GM19397 (cell line): Measurements from ENCODE around the gene RNF112.

Experiments used
- ATAC-seq: cut with Tn5 transposase; IDR thresholded peaks from one replicate; pipeline ENCODE4 v1.9.1; 2021; ENCODE audit warnings: mild to moderate bottlenecking, moderate library complexity; ENCODE audit not compliant: unreplicated experiment

Gene RNF112

DNA sequence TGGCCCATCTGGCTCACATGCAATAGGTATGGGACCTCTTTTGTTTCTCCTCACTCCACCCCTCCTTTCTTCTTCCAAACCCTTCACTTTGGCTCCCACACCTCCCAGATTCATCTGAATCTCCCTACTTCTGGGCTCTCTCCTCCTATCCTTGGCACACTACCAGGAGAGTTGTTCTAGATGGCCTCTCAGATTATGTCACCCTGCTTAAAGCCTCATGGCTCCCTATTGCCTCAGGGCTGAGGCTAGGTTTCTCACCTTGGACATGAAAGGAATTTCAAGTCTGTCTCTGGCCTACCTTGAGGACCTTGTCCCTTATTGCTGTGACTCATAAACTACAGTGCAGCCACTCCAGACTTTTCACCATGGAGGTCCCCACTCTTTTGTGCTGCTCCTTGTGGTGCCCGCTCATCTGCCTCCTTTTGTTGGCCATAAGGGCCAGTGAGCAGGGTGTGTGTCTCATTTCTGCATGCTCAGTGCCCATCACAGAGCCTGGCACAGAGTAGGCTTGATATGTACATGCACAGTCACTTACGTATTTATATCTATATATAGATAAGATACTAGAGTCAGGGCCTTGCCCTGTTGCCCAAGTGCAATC is 23.0 kb upstream of the RNF112 start:
- no peak for ATAC-seq

DNA sequence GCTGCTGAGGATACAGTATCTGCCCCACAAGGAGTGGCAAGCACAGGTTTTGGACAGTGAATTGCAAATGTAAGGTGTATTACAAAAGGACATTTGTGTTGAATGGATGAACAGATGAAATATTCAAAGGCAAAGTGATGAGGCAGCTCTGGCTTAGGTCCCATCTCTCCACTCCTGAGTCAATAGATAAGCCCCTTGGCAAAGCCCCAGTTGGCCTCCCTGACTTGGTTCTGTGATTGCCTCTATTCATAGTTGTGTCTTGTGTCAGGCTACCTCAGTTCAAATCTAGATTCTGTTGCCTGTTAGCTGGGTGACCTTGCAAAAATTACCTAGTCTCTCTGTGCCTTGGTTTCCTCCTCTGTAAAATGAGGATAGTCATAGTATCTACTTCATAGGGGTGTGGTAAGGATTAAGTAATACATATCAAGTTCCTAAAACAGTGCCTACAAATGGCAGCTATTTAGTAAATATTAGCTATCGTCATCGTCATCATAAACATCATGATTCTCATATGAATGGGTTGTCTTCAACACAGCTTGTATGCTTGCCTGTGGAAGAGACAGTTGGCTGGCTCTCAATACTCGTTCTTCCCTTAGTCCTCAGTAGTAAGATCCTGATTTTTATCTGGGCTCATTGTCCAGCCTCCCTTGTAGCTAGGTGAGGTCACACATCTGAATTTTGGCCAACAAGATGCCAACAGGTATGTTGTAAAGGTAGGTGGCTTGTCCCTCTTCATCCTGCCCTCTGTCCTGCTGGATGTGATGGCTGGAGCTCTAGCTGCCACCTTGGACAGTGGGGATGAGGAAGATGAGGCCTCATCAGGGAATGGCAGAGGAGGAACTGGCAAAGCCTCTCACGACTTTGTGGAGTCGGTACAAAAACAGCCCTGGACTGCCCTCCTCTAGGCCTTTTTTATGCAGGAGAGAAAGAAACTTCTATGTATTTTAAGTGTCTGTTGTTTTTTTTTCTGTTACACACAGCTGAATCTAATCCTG is 21.9 kb upstream of the RNF112 start:
- ATAC-seq: no peak

DNA sequence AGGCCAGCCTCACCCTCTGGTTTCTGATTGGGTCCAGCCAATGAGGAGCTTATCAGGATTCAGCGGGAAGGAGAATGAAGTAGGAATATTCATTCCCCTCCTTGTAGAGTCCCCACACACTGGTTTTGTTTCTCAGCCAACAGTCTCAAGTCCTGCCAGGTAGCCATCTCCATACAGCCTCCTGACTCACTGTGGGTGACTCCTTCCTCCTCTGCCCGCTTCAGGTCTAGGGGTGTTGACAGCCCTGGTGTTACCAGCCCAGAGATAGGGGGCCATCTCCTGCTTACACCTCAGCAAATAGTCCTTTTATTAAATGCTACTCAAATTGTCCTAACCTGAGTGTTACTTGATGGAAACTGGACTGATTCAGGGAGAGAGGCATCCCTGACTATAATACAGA is 20.1 kb upstream of the RNF112 start:
- ATAC-seq: no peak

DNA sequence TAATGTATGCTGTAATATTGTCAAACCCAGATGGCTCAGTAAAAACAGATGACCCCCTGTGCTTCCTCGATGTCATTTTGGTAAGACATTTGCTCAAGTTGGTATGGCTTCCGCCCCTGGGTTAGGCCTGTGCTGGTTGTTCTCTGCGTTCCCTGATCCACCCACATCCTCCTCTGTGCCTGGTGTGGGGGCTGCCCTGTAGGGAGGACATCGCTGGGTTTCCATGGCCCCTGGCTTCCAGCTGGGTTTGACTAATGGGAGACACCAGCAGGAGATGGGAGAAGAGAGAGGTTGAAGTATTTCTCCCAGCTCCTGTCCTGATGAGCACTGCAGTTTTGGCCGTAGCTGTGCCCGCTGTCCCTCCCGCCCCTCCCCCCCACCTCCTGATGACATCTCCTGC is 19.6 kb upstream of the RNF112 start:
- ATAC-seq: no peak

DNA sequence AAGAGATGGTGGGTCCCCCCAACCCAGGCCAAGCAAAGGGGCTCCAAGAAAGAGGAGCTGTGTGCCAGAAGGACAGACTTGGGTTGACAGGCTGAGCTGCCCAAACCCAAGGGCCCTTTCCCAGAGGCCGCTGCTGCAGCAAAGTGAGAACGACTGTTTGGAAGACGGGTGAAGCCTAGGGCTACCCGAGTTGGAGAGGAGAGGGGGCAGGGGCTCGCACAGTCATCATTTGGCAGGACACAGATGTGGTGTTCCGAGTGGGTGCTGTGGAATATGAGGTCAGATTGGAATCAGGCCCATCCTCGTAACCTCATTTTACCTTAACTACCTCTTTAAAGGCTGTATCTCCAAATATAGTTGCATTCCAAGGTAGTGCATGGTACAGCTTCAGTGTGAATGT is 18.7 kb upstream of the RNF112 start:
- no peak for ATAC-seq

DNA sequence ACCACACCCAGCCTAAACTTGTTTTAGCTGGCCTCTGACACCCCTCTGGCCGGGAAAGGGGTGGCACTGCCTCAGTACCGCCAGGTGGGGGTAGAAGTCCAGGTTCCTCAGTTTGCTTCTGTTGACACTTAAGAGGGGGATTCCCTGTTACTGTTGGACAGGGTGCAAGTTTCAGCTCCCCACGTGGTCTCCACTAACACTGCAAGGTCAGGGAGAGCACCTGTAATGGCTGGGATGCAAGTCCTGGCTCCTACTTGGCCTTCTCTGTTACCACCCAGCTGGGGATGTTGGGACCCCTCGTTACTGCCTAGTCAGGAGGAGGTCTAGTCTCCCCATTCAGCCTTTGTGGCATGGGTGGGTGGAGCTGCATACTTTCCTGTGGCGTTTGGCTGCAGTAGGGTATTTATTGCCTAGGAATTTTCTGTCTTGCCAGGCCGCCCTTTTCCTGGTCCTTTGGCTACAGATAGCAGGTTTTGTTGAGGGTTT is 13.4 kb upstream of the RNF112 start:
- ATAC-seq: no peak

DNA sequence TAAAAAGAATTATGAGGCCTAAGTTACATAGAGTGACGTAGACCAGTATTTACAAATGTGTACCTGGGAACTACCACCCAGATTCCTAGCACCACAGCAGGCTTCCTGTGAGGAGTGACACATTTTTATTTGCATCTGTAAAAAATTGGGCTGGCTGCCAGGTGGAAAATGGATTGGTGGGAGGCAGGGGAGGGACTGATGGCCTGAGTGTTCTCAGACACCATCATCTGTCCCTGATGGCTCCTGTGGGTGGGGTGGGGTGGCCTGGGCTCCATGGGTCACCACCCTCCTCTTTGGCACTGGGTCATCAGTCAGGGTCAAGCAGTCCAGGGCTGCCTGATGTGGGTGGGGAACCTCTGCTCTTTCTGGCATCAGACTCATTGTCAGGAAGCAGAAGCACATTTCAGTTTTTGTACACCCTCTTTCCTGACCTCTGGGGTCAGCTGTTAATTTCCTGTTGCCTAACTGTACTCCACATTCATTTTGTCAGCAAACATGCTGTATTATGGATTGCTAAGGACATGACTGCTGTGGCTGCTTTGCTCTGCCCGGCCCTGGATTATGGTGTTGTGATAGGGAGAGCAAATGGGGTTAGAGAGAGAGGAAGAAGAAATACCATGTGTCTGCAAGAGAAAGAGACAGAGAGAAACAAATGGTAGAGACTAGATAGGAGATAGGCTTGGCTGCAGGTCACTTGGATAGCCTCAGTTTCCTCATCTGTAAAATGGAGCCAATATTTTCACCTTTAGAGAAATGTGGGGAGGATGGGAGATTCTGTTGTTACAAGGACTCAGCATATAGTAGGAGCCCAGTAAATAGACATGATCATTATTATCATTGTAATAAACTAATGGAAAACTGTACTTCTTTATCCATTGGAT is 12.5 kb upstream of the RNF112 start:
- no peak for ATAC-seq

DNA sequence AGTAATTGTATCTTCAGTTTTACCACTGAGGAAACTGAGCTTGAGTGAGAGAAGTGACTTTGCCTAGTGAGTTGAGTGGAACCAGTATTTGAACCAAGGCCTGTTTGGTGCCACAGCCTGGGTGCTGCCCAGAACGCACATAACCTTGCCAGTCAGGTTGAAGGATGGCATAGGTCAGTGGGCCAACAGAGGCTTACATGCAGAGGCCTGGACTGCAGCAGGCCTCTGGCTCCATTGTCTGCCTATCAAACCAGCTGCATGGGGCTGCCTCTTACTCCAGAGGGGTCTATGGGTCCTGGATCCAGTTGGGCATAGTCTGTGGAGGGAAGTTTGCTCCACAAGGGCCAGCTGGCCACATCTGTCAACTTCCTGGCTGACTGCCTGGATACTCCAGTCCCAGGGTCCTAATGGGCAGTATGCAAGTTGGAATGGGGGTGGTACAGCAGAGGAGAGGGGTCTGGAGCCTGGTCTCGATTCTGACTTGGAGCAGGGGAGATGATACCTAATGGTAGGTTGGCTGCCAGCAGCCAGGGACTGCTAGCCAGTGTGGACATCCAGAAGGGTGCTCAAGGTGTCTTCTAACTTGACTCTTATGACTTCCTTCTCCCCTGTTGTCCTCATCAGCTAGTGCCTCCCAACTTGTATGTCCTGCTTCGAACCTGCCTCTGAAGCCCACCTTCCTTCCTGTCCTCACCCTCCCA is 11.1 kb upstream of the RNF112 start:
- ATAC-seq: no peak

DNA sequence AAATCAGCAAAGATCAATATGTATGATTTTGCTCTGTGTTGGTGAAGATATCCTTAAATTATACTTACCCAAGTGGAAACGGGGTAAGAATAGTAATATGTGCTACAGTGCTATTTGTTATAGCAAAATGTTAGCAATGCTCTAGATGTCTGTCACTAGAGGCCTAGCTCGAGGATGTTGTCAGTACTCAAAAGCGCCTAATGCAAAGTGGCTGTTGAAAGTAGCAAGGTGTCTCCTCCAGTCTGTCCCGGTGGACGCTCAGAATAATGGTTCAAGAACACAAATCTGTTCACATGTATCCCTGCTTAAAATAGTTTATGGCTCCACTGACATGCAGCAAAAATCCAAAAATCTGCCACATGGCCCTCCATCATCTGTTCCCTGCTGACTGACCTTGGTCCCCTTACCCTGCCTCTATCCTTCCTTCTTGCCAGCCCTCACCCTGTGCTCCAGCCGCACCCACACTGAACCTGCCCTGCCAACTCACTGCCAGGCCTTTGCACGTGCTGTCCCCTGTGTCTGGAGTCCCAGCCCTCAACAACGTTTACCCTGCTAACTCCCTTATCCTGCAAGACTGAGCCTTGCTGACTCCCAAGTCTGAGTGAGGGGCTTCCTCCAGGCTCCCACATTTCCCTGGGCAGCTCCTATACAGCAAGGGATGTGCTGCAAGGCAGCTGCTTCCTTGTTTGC is 9.6 kb upstream of the RNF112 start:
- no peak for ATAC-seq

DNA sequence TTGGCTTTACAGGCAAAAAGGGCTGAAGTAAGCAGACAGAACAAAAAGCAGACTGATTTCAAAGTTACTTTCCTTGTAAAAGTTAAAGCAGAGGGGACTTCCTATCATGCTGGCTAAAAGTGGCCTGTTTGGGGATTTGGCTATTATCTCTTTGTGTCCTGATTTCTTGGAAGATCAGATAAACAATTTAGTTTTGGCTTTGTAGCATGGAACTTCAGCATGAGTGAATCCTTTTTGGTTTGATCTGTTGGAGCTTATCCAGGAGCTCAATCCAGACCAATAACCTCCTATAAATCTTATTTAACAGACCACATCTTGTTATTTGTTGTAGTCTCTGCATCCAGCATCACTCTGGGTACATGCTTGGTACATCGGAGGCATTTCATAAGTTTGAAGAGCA is 8.9 kb upstream of the RNF112 start:
- ATAC-seq: no peak

DNA sequence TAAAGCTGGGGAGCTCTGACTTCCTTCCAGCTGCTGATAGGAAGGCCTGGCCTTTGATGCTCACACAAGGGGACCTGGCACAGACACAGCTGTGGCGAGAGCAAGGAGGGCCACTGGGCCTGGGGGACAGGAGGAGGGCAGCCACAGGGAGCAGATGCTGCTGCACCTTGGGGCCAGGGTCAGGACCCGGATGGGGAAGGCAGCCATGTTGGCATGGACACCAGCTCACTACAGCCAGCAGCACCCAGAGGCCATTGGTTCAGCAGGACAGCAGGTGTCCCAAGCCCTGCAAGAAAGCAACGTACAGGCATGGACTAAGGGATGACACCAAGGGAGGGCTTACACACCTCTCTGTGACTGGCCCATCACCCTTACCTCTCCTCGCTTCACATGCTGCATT is 8.0 kb upstream of the RNF112 start:
- ATAC-seq: no peak

DNA sequence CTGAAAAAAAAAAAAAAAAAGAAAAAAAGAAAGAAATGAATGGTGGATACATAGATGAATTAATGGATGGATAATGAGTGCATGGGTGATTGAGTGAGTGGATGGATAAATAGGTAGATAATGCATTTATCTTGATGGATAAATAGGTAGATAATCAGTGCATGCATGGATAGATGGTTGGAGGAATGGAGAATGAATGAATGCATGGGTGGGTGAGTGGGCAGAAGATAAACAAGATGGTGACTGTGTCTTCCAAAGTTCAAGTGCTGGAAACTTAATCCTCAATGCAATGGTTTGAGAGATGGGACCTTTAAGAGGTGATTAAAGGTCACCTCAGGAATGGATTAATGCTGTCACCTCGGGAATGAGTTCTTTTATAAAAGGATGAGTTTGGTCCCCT is 6.8 kb upstream of the RNF112 start:
- no peak for ATAC-seq

DNA sequence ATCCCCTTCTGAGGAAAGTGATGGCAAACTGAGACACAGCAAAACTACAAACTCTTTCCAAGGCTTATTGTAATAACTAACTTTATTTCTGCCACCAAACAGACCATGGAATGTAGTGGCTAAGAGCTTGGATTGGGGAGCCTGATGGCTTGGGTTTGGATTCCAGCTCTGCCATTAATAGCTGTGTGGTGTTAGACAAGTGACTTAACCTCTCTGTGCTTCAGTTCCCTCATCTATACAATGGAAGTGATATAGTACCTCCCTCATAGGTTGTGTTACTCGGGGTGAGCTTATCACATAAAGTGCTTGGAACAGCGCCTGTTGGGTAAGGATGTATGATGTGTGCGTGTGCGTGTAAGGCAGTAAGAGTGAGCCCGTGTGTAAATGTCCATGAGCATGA is 5.9 kb upstream of the RNF112 start:
- no peak for ATAC-seq

DNA sequence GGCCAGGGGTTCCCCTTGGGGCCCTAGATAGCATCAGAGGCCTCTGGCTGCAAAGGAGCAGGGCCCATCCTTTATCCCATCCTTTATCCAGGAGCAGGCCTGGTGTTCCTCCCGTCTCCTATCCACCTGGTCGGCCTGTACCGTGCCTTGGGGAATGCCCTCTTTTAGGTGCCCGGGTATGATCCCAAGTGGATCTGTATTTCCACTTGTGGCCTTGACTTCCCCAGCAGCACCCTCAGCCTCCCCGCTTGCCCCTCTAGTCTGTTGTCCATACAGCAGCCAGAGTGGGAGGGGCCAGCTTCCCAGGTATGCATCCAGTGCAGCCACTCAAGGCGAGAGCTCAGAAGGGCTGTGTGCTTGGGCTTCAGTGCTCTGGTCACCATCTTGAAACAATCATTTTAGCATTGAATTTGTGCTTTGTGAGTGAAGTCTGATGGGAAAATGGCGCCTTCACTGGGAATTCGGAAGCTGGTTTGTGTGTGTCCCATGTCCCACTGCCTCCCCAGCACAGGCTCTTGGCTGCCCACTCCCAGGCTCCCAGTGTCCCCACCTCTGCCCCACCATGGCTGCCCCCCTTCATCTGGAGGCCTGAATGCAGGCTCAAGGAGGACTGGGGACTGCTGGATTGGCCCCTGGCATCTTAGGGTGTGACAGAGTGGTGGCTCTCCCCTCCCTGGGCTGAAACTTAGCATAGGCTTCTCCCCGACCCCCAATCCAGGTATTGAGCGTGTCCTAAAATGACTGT is 3.3 kb upstream of the RNF112 start:
- no peak for ATAC-seq

DNA sequence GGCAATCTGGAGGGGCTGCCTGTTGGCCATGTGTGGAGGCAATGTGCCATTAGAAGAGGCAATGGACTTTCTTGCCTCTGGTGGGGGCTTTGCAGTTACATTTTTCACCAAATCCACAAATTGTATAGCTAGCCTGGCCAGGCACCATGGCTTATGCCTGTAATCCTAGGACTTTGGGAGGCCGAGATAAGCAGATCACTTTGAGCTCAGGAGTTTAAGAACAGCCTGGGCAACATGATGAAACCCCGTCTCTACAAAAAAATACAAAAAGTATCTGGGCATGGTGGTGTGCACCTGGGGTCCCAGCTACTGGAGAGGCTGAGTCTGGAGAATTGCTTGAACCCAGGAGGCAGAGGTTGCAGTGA is 2.7 kb upstream of the RNF112 start:
- ATAC-seq: no peak

DNA sequence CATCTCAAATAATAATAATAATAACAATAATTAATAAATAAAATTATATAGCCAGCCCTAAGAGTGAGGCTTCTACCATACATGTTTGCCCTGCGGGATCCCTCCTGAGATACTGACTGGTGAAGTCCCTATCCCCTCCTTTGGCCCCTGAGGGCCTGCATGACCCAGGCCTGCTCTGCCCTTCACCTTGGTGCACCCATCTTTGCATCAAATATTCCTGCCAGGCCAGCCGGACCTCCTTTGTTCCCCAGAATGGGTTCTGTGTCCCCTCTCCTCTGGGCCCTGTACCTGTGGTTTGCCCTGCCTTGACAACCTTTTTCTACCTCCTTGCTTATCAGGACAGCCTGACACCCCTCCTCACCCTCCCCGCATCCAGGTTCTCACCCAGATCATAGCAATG is 2.0 kb upstream of the RNF112 start:
- no peak for ATAC-seq

DNA sequence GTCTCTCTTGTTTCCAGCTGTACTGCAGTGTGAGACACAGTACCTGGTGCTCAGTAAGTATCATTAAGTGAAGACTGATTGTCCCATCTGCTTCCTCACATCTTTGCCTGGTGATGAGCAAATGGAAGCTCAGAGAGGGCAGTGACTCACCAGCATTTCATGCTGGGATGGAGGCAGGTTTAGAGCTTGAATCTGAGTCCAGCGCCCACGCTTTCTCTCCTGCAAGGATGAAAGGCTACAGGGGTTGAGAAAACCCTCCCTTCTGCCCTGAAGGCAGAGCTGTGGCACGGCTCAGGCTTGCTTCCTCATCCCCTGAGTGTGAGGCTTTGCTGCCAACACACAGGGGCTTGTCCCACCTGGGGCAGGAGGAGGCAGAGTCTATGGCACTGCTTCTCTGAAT is 1.5 kb upstream of the RNF112 start:
- ATAC-seq: no peak

DNA sequence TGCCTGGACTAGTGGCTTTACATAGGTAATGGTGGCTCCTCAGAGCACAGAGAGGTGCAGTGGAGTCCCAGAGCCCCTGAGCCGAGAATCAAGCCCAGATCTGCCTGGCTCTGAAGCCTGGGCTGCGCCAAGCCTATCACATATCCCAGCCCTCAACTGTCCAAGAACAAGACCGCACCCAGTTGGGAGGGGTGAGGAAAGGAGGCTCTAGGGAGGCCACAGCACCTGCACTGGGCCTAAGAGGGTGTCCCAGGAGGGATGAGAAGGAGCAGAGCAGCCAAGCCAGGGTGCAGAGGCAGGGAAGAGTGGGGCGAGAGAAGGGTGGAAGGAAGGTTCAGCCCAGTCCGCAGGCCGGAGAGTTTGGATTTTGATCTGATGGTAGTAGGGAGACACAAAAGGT is 941 bp upstream of the RNF112 start:
- no peak for ATAC-seq

DNA sequence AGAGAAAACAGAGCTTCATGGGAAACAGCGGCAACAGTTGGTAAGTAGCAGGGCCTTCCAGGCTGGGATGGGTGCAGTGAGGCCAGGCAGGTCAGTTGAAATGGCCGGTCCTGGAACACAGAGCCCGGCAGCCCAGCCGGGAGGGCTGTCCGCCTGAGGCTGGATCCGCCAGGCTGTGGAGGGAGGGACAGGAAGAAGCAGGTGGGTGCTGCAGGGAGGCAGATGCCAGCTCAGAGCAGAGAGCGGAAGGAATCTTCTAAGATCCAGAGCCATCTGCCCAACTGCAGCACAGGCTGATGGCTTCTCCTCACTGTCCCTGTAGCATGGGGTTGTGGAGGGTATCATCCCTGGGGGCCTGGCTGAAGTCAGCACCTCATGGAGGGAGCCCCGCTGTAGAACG is 599 bp downstream of the RNF112 start:
- ATAC-seq: no peak

DNA sequence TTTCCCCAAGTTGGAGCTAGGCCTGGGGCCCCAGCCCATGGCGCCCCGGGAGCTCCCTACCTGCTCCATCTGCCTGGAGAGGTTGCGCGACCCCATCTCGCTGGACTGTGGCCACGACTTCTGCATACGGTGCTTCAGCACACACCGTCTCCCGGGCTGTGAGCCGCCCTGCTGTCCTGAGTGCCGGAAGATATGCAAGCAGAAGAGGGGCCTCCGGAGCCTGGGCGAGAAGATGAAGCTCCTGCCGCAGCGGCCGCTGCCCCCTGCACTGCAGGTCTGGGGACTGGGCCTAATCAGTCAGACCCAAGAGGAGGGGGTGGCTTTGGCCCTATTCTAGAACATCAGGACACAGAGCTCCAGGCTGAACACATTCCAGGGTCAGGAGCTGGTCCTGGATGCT is 1.5 kb downstream of the RNF112 start:
- ATAC-seq: no peak
